Measurements from ENCODE around the gene GLI1.
A peak's percentile ranks its signal among the peaks of the same experiment; 100 is the strongest.

Gene GLI1

GRCh38 chr12:57456737-57457490, 2.7 kb upstream of the GLI1 start:
- Histone ChIP-seq H3K27ac (ENCODE audit: poor library complexity, severe bottlenecking) (peak overlapping the region; percentile 73), H3K4me1 (ENCODE audit: insufficient read depth, poor library complexity, severe bottlenecking) (peaks cover 29% of the 10 kb centered on the region), H3K27me3 (ENCODE audit: insufficient read depth, poor library complexity, severe bottlenecking) (no peaks in the 10 kb centered on the region), H3K4me3 (ENCODE audit: severe bottlenecking) (no peak overlapping the region), H3K36me3 (ENCODE audit: low read depth) (no peaks in the 10 kb centered on the region), H3K9me3 (ENCODE audit: severe bottlenecking) (no peaks in the 10 kb centered on the region)
- ATAC-seq (ENCODE audit: low read depth): no peak
- DNase-seq (ENCODE audit: low spot score): no peak
- TF ChIP-seq CTCF (IDR thresholded peaks at IDR 0.05; ENCODE audit: poor library complexity, severe bottlenecking): no peak

- ATAC-seq (ENCODE audit: low read depth): no peak
- Histone ChIP-seq H3K9me3 (ENCODE audit: severe bottlenecking) (no peaks in the 10 kb centered on the region), H3K4me3 (ENCODE audit: severe bottlenecking) (peak overlapping the region; percentile 40), H3K27me3 (ENCODE audit: insufficient read depth, poor library complexity, severe bottlenecking) (no peaks in the 10 kb centered on the region), H3K4me1 (ENCODE audit: insufficient read depth, poor library complexity, severe bottlenecking) (peaks cover 29% of the 10 kb centered on the region), H3K27ac (ENCODE audit: poor library complexity, severe bottlenecking) (peak overlapping the region; percentile 73), H3K36me3 (ENCODE audit: low read depth) (no peaks in the 10 kb centered on the region)
- DNase-seq (ENCODE audit: low spot score): no peak
- TF ChIP-seq CTCF (IDR thresholded peaks at IDR 0.05; ENCODE audit: poor library complexity, severe bottlenecking): no peak
These were observed 925 bp upstream of the GLI1 start for GRCh38 chr12:57458665-57459054.

- Histone ChIP-seq H3K9me3 (ENCODE audit: severe bottlenecking) (no peaks in the 10 kb centered on the region), H3K36me3 (ENCODE audit: low read depth) (no peaks in the 10 kb centered on the region), H3K4me3 (ENCODE audit: severe bottlenecking) (peak overlapping the region; percentile 40), H3K27ac (ENCODE audit: poor library complexity, severe bottlenecking) (peak overlapping the region; percentile 73), H3K27me3 (ENCODE audit: insufficient read depth, poor library complexity, severe bottlenecking) (no peaks in the 10 kb centered on the region), H3K4me1 (ENCODE audit: insufficient read depth, poor library complexity, severe bottlenecking) (peaks cover 29% of the 10 kb centered on the region)
- peak; percentile 88 for DNase-seq (ENCODE audit: low spot score)
- peak; percentile 94 for TF ChIP-seq CTCF (IDR thresholded peaks at IDR 0.05; ENCODE audit: poor library complexity, severe bottlenecking)
- peak; percentile 57 for ATAC-seq (ENCODE audit: low read depth)
These were observed 383 bp upstream of the GLI1 start for GRCh38 chr12:57459055-57459749.

- ATAC-seq (ENCODE audit: low read depth) (no peak), DNase-seq (ENCODE audit: low spot score) (no peak)
- Histone ChIP-seq H3K36me3 (ENCODE audit: low read depth) (no peaks in the 10 kb centered on the region), H3K9me3 (ENCODE audit: severe bottlenecking) (no peaks in the 10 kb centered on the region), H3K27ac (ENCODE audit: poor library complexity, severe bottlenecking) (no peak overlapping the region), H3K4me1 (ENCODE audit: insufficient read depth, poor library complexity, severe bottlenecking) (peaks cover 24% of the 10 kb centered on the region), H3K4me3 (ENCODE audit: severe bottlenecking) (peak overlapping the region; percentile 8), H3K27me3 (ENCODE audit: insufficient read depth, poor library complexity, severe bottlenecking) (no peaks in the 10 kb centered on the region)
- no peak for TF ChIP-seq CTCF (IDR thresholded peaks at IDR 0.05; ENCODE audit: poor library complexity, severe bottlenecking)
These were observed 841 bp downstream of the GLI1 start for GRCh38 chr12:57460468-57460784.

DNA sequence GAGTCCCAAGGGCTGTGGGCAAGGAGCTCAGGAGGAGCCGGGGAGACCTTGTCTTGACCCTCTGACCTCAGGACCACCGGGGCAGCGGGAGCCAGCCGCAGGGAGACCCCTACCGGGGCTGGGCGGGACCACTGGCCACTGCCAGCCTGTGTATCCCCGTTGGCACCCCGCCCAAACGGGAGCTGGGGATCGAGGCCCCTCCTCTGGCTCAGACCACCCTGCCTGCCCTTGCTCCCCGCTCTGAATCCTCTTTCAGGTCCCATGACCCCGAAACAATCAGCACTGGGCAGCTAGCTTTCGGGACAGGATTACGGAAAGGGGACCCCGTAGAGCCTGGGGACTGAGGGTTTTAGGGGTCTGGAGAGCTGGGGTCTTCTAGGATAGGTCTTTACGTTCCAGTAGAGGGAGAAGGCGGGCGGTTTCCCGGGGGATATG, 1.3 kb downstream of the GLI1 start:
- H3K4me1 ChIP-seq (ENCODE audit: insufficient read depth, poor library complexity, severe bottlenecking): peaks cover 24% of the 10 kb centered on the region
- no peaks in the 10 kb centered on the region for H3K36me3 ChIP-seq (ENCODE audit: low read depth)
- no peak for DNase-seq (ENCODE audit: low spot score)
- peak overlapping the region; percentile 36 for H3K4me3 ChIP-seq (ENCODE audit: severe bottlenecking)
- H3K9me3 ChIP-seq (ENCODE audit: severe bottlenecking): no peaks in the 10 kb centered on the region
- ATAC-seq (ENCODE audit: low read depth): no peak
- no peaks in the 10 kb centered on the region for H3K27me3 ChIP-seq (ENCODE audit: insufficient read depth, poor library complexity, severe bottlenecking)
- no peak overlapping the region for H3K27ac ChIP-seq (ENCODE audit: poor library complexity, severe bottlenecking)
- no peak for TF ChIP-seq CTCF (IDR thresholded peaks at IDR 0.05; ENCODE audit: poor library complexity, severe bottlenecking)
